ENCODE results near the gene STIMATE. TPM values are rescaled to one million over a fixed set of nuclear protein-coding genes. Genes with fewer than 3 reads are reported as not detected.

Gene STIMATE
- total RNA-seq, 2 experiments from 2014 or later: 18.1 to 19.0 TPM

- H3K9me3 ChIP-seq (ENCODE audit: low read length): no peaks in the 10 kb centered on the region
- ChIA-PET CTCF (ENCODE audit: unreplicated experiment) (no interaction called here), POLR2A (no interaction called here)
- no peaks in the 10 kb centered on the region for H3K36me3 ChIP-seq (ENCODE audit: insufficient read depth, low read length)
- TF ChIP-seq EZH2phosphoT487 (IDR thresholded peaks at IDR 0.05; ENCODE audit: borderline replicate concordance, low read depth, low read length) (no peak), CTCF (conservative IDR thresholded peaks at IDR 0.05; ENCODE audit: low read length) (no peak)
- no peaks in the 10 kb centered on the region for H4K20me1 ChIP-seq (ENCODE audit: insufficient read depth, low read length)
- no peak overlapping the region for H3K4me2 ChIP-seq (ENCODE audit: low read length)
- no TSS peak for BruUV-seq (replicated peaks)
- no peak overlapping the region for H3K4me3 ChIP-seq (ENCODE audit: low read depth, low read length, poor library complexity, severe bottlenecking)
- no peaks in the 10 kb centered on the region for H3K9me2 ChIP-seq (ENCODE audit: insufficient read depth, low read length)
- no peak overlapping the region for H2AFZ ChIP-seq (ENCODE audit: low read length)
- intact Hi-C loops (cut with micrococcal nuclease; ENCODE audit: unreplicated experiment): no loop called here
- no peaks in the 10 kb centered on the region for H3K79me2 ChIP-seq (ENCODE audit: insufficient read depth, low read depth, low read length)
- no peak overlapping the region for H3K27ac ChIP-seq (ENCODE audit: low read depth, low read length, poor library complexity, severe bottlenecking)
- no peaks in the 10 kb centered on the region for H3K4me1 ChIP-seq (ENCODE audit: insufficient read depth, low read length, poor library complexity, severe bottlenecking)
- DNase-seq (ENCODE audit: low spot score): no peak
Observed at GRCh38 chr3:52809662-52810377, 87.5 kb downstream of the STIMATE start.

GRCh38 chr3:52809149-52809548, 88.2 kb downstream of the STIMATE start:
- H2AFZ ChIP-seq (ENCODE audit: low read length): no peak overlapping the region
- no peaks in the 10 kb centered on the region for H3K36me3 ChIP-seq (ENCODE audit: insufficient read depth, low read length)
- no peaks in the 10 kb centered on the region for H3K9me2 ChIP-seq (ENCODE audit: insufficient read depth, low read length)
- TF ChIP-seq EZH2phosphoT487 (IDR thresholded peaks at IDR 0.05; ENCODE audit: borderline replicate concordance, low read depth, low read length): no peak
- TF ChIP-seq CTCF (conservative IDR thresholded peaks at IDR 0.05; ENCODE audit: low read length): no peak
- no peaks in the 10 kb centered on the region for H4K20me1 ChIP-seq (ENCODE audit: insufficient read depth, low read length)
- POLR2A ChIA-PET: interaction anchor here (0.5 kb wide), 1 partner anchor 487 kb away, joined by 3 read pairs; no protein-coding TSS in a partner anchor
- no peak overlapping the region for H3K4me2 ChIP-seq (ENCODE audit: low read length)
- DNase-seq (ENCODE audit: low spot score): no peak
- no peak overlapping the region for H3K27ac ChIP-seq (ENCODE audit: low read depth, low read length, poor library complexity, severe bottlenecking)
- CTCF ChIA-PET (ENCODE audit: unreplicated experiment): no interaction called here
- H3K79me2 ChIP-seq (ENCODE audit: insufficient read depth, low read depth, low read length): no peaks in the 10 kb centered on the region
- H3K9me3 ChIP-seq (ENCODE audit: low read length): no peaks in the 10 kb centered on the region
- H3K4me1 ChIP-seq (ENCODE audit: insufficient read depth, low read length, poor library complexity, severe bottlenecking): no peaks in the 10 kb centered on the region
- H3K4me3 ChIP-seq (ENCODE audit: low read depth, low read length, poor library complexity, severe bottlenecking): no peak overlapping the region
- BruUV-seq (replicated peaks): no TSS peak
- intact Hi-C loops (cut with micrococcal nuclease; ENCODE audit: unreplicated experiment): no loop called here

GRCh38 chr3:52805270-52806039, 91.9 kb downstream of the STIMATE start:
- Histone ChIP-seq H3K9me2 (ENCODE audit: insufficient read depth, low read length) (no peaks in the 10 kb centered on the region), H3K27ac (ENCODE audit: low read depth, low read length, poor library complexity, severe bottlenecking) (no peak overlapping the region), H3K4me1 (ENCODE audit: insufficient read depth, low read length, poor library complexity, severe bottlenecking) (no peaks in the 10 kb centered on the region), H3K4me2 (ENCODE audit: low read length) (no peak overlapping the region), H3K9me3 (ENCODE audit: low read length) (no peaks in the 10 kb centered on the region), H2AFZ (ENCODE audit: low read length) (no peak overlapping the region), H3K4me3 (ENCODE audit: low read depth, low read length, poor library complexity, severe bottlenecking) (no peak overlapping the region), H3K79me2 (ENCODE audit: insufficient read depth, low read depth, low read length) (no peaks in the 10 kb centered on the region), H4K20me1 (ENCODE audit: insufficient read depth, low read length) (no peaks in the 10 kb centered on the region), H3K36me3 (ENCODE audit: insufficient read depth, low read length) (no peaks in the 10 kb centered on the region)
- no TSS peak for BruUV-seq (replicated peaks)
- POLR2A ChIA-PET: no interaction called here
- DNase-seq (ENCODE audit: low spot score): no peak
- TF ChIP-seq EZH2phosphoT487 (IDR thresholded peaks at IDR 0.05; ENCODE audit: borderline replicate concordance, low read depth, low read length) (no peak), CTCF (conservative IDR thresholded peaks at IDR 0.05; ENCODE audit: low read length) (no peak)
- intact Hi-C loops (cut with micrococcal nuclease; ENCODE audit: unreplicated experiment): no loop called here
- CTCF ChIA-PET (ENCODE audit: unreplicated experiment): no interaction called here

All from OCI-LY7 (cell line).